ENCODE measurements around the gene HTR1D. TPM values are rescaled to one million over a fixed set of nuclear protein-coding genes. Genes with fewer than 3 reads are reported as not detected.

HTR1D gene
- total and polyA plus RNA-seq, 2 donors, result 0.05 to 0.11 TPM

GRCh38 chr1:23168445-23169194 is 48.7 kb downstream of the HTR1D start, which contains the start of gene LUZP1:
Gene LUZP1 (minus strand): TSS chr1:23168856.
- H3K4me3 ChIP-seq (ENCODE audit: low read depth, low read length), result peak within 1 kb of the TSS; percentile 94
- WGBS, result 6% methylated on average over 56 of the region's 56 CpGs
- peak within 1 kb of the TSS; percentile 96 for H3K27ac ChIP-seq (ENCODE audit: low read depth)
- H3K4me1 ChIP-seq (ENCODE audit: insufficient read depth), result no peaks in the 10 kb centered on the region
- peak; percentile 73 for DNase-seq (ENCODE audit: extremely low spot score)
- H3K36me3 ChIP-seq (ENCODE audit: insufficient read depth), result no peaks in the 10 kb centered on the region

GRCh38 chr1:23168079-23168444 is 49.2 kb downstream of the HTR1D start:
- no peaks in the 10 kb centered on the region for H3K4me1 ChIP-seq (ENCODE audit: insufficient read depth)
- peak overlapping the region; percentile 96 for H3K27ac ChIP-seq (ENCODE audit: low read depth)
- H3K4me3 ChIP-seq (ENCODE audit: low read depth, low read length), result peak overlapping the region; percentile 94
- 2% methylated on average over 46 of the region's 49 CpGs for WGBS
- H3K36me3 ChIP-seq (ENCODE audit: insufficient read depth), result no peaks in the 10 kb centered on the region
- no peak for DNase-seq (ENCODE audit: extremely low spot score)

GRCh38 chr1:23167353-23168078 is 49.8 kb downstream of the HTR1D start:
- Histone ChIP-seq H3K36me3 (ENCODE audit: insufficient read depth) (no peaks in the 10 kb centered on the region), H3K4me3 (ENCODE audit: low read depth, low read length) (peak overlapping the region; percentile 94), H3K4me1 (ENCODE audit: insufficient read depth) (no peaks in the 10 kb centered on the region), H3K27ac (ENCODE audit: low read depth) (peak overlapping the region; percentile 91)
- no peak for DNase-seq (ENCODE audit: extremely low spot score)
- WGBS, result under 1% methylated on average over 45 of the region's 45 CpGs

- no peak overlapping the region for H3K27ac ChIP-seq (ENCODE audit: low read depth)
- no peaks in the 10 kb centered on the region for H3K36me3 ChIP-seq (ENCODE audit: insufficient read depth)
- DNase-seq (ENCODE audit: extremely low spot score), result no peak
- no peaks in the 10 kb centered on the region for H3K4me1 ChIP-seq (ENCODE audit: insufficient read depth)
- peak overlapping the region; percentile 94 for H3K4me3 ChIP-seq (ENCODE audit: low read depth, low read length)
Observed at GRCh38 chr1:23166854-23167253, 50.4 kb downstream of the HTR1D start.

- 61% methylated on average over 3 of the region's 3 CpGs for WGBS
- Histone ChIP-seq H3K4me3 (ENCODE audit: low read depth, low read length) (no peak overlapping the region), H3K4me1 (ENCODE audit: insufficient read depth) (no peaks in the 10 kb centered on the region), H3K36me3 (ENCODE audit: insufficient read depth) (no peaks in the 10 kb centered on the region), H3K27ac (ENCODE audit: low read depth) (no peak overlapping the region)
- no peak for DNase-seq (ENCODE audit: extremely low spot score)
Observed at GRCh38 chr1:23163395-23163794, 53.9 kb downstream of the HTR1D start.

- Histone ChIP-seq H3K4me3 (ENCODE audit: low read depth, low read length) (no peak overlapping the region), H3K36me3 (ENCODE audit: insufficient read depth) (no peaks in the 10 kb centered on the region), H3K27ac (ENCODE audit: low read depth) (no peak overlapping the region), H3K4me1 (ENCODE audit: insufficient read depth) (no peaks in the 10 kb centered on the region)
- 91% methylated on average over 5 of the region's 5 CpGs for WGBS
- DNase-seq (ENCODE audit: extremely low spot score), result no peak
Observed at GRCh38 chr1:23159963-23160877, 57.1 kb downstream of the HTR1D start.

- Histone ChIP-seq H3K4me3 (ENCODE audit: low read depth, low read length) (no peak overlapping the region), H3K27ac (ENCODE audit: low read depth) (no peak overlapping the region), H3K36me3 (ENCODE audit: insufficient read depth) (no peaks in the 10 kb centered on the region), H3K4me1 (ENCODE audit: insufficient read depth) (no peaks in the 10 kb centered on the region)
- no peak for DNase-seq (ENCODE audit: extremely low spot score)
- 95% methylated on average over 4 of the region's 4 CpGs for WGBS
Observed at GRCh38 chr1:23156940-23157339, 60.4 kb downstream of the HTR1D start.

- Histone ChIP-seq H3K36me3 (ENCODE audit: insufficient read depth) (no peaks in the 10 kb centered on the region), H3K4me1 (ENCODE audit: insufficient read depth) (no peaks in the 10 kb centered on the region), H3K4me3 (ENCODE audit: low read depth, low read length) (no peak overlapping the region), H3K27ac (ENCODE audit: low read depth) (no peak overlapping the region)
- no peak for DNase-seq (ENCODE audit: extremely low spot score)
- 49% methylated on average over 1 of the region's 1 CpG for WGBS
Observed at GRCh38 chr1:23152966-23153684, 64.2 kb downstream of the HTR1D start.

- Histone ChIP-seq H3K36me3 (ENCODE audit: insufficient read depth) (no peaks in the 10 kb centered on the region), H3K4me1 (ENCODE audit: insufficient read depth) (no peaks in the 10 kb centered on the region), H3K27ac (ENCODE audit: low read depth) (no peak overlapping the region), H3K4me3 (ENCODE audit: low read depth, low read length) (no peak overlapping the region)
- 78% methylated on average over 5 of the region's 5 CpGs for whole genome bisulfite sequencing
- no peak for DNase-seq (ENCODE audit: extremely low spot score)
Observed at GRCh38 chr1:23150742-23151141, 66.6 kb downstream of the HTR1D start.

- WGBS, result 84% methylated on average over 2 of the region's 2 CpGs
- Histone ChIP-seq H3K27ac (ENCODE audit: low read depth) (no peak overlapping the region), H3K4me3 (ENCODE audit: low read depth, low read length) (no peak overlapping the region), H3K4me1 (ENCODE audit: insufficient read depth) (no peaks in the 10 kb centered on the region), H3K36me3 (ENCODE audit: insufficient read depth) (no peaks in the 10 kb centered on the region)
- DNase-seq (ENCODE audit: extremely low spot score), result no peak
Observed at GRCh38 chr1:23150125-23150524, 67.2 kb downstream of the HTR1D start.

GRCh38 chr1:23149114-23149513 is 68.2 kb downstream of the HTR1D start:
- WGBS, result 59% methylated on average over 1 of the region's 1 CpG
- Histone ChIP-seq H3K27ac (ENCODE audit: low read depth) (no peak overlapping the region), H3K36me3 (ENCODE audit: insufficient read depth) (no peaks in the 10 kb centered on the region), H3K4me3 (ENCODE audit: low read depth, low read length) (no peak overlapping the region), H3K4me1 (ENCODE audit: insufficient read depth) (no peaks in the 10 kb centered on the region)
- DNase-seq (ENCODE audit: extremely low spot score), result no peak

- H3K4me1 ChIP-seq (ENCODE audit: insufficient read depth), result no peaks in the 10 kb centered on the region
- no peak overlapping the region for H3K4me3 ChIP-seq (ENCODE audit: low read depth, low read length)
- H3K27ac ChIP-seq (ENCODE audit: low read depth), result no peak overlapping the region
- DNase-seq (ENCODE audit: extremely low spot score), result no peak
- no peaks in the 10 kb centered on the region for H3K36me3 ChIP-seq (ENCODE audit: insufficient read depth)
- 78% methylated on average over 4 of the region's 4 CpGs for WGBS
Observed at GRCh38 chr1:23148084-23148483, 69.2 kb downstream of the HTR1D start.
